Keratinocyte (primary cell): Measurements from ENCODE around the gene BTRC.

Experiments used
- CTCF ChIP-seq, 3 experiments: IDR thresholded peaks in 1 of 3; conservative IDR thresholded peaks in 1 of 3; optimal IDR thresholded peaks in 1 of 3; 2 replicates in 2 of 3; 3 replicates in 1 of 3; pipeline versions ENCODE3 to v1.5.1; 2011; ENCODE audit warnings: low read length in 3 of 3, mild to moderate bottlenecking in 3 of 3, moderate library complexity in 2 of 3, control low read depth in 1 of 3, inconsistent platforms in 1 of 3; ENCODE audit not compliant: insufficient read depth in 2 of 3; ENCODE audit errors: extremely low read depth in 1 of 3
- EZH2 ChIP-seq: IDR thresholded peaks from one replicate; pipeline ENCODE4 v1.6.1; 2012; ENCODE audit warnings: inconsistent platforms, mild to moderate bottlenecking, low read length, moderate library complexity

- TF ChIP-seq CTCF (optimal IDR thresholded peaks at IDR 0.05 in 1 of 3, IDR thresholded peaks at IDR 0.05 in 1 of 3, conservative IDR thresholded peaks at IDR 0.05 in 1 of 3; ENCODE audit: extremely low read depth in 1 of 3, insufficient read depth in 2 of 3, low read length in 3 of 3) (no peak), EZH2 (no peak)
These were observed 191.9 kb downstream of the BTRC start for GRCh38 chr10:101545898-101546297.
